Keratinocyte (primary cell): ENCODE measurements around the gene TMEM248. TPM values are rescaled to one million over a fixed set of nuclear protein-coding genes. Genes with fewer than 3 reads are reported as not detected.
"Not testable (repeated sequence)": the region's sequence is repeated elsewhere in the genome, so short reads cannot be mapped to it uniquely, and the experiment has no call there.

Experiments used
- DNase-seq: peaks from one replicate; pipeline ENCODE4 v3.0.0-alpha.2; 2011; ENCODE audit warnings: low read depth, missing footprints, low spot score
- FAIRE-seq: peaks from 2 replicates; lab custom pipeline; 2011; peaks lifted over from hg19 to GRCh38; lab: Jason Lieb, UNC
- H2AFZ ChIP-seq: 2 replicates; pipeline ENCODE4 v1.6.0; 2012; ENCODE audit warnings: low read length, control low read depth, inconsistent platforms; ENCODE audit not compliant: control insufficient read depth
- H3K27ac ChIP-seq: 2 replicates; pipeline ENCODE4 v1.5.1; 2011; ENCODE audit warnings: low read length; ENCODE audit not compliant: control insufficient read depth, insufficient read depth
- H3K27me3 ChIP-seq: 3 replicates; pipeline ENCODE4 v1.6.0; 2011; ENCODE audit warnings: low read length; ENCODE audit not compliant: control insufficient read depth, insufficient read depth; ENCODE audit errors: extremely low read depth
- H3K36me3 ChIP-seq, 2 experiments: 2 replicates in 1 of 2; 3 replicates in 1 of 2; pipeline ENCODE4 v1.5.1; 2011; ENCODE audit warnings: low read length in 2 of 2, mild to moderate bottlenecking in 1 of 2; ENCODE audit not compliant: control insufficient read depth in 2 of 2, insufficient read depth in 2 of 2; ENCODE audit errors: extremely low read depth in 1 of 2
- H3K4me1 ChIP-seq: 3 replicates; pipeline ENCODE4 v1.5.1; 2011; ENCODE audit warnings: low read length; ENCODE audit not compliant: control insufficient read depth, insufficient read depth; ENCODE audit errors: extremely low read depth
- H3K4me2 ChIP-seq: 3 replicates; pipeline ENCODE4 v1.6.0; 2011; ENCODE audit warnings: low read depth, low read length; ENCODE audit not compliant: control insufficient read depth, insufficient read depth; ENCODE audit errors: extremely low read depth
- H3K4me3 ChIP-seq, 3 experiments: fragments of 200-600 bp in 1 of 3; sonication (generic) in 1 of 3; 2 replicates in 2 of 3; 3 replicates in 1 of 3; pipeline ENCODE4 v1.5.1; 2011 to 2016; ENCODE audit warnings: low read length in 3 of 3, mild to moderate bottlenecking in 3 of 3, control low read depth in 2 of 3, inconsistent platforms in 1 of 3, low read depth in 1 of 3, mixed read lengths in 1 of 3, mixed run types in 1 of 3, moderate library complexity in 1 of 3; ENCODE audit not compliant: control insufficient read depth in 2 of 3, insufficient read depth in 2 of 3; ENCODE audit errors: extremely low read depth in 1 of 3
- H3K79me2 ChIP-seq: 2 replicates; pipeline ENCODE4 v1.6.0; 2012; ENCODE audit warnings: low read length; ENCODE audit not compliant: control insufficient read depth, insufficient read depth
- H3K9ac ChIP-seq: 3 replicates; pipeline ENCODE4 v1.6.0; 2011; ENCODE audit warnings: low read length; ENCODE audit not compliant: control insufficient read depth, insufficient read depth; ENCODE audit errors: extremely low read depth
- H3K9me1 ChIP-seq: 3 replicates; pipeline ENCODE4 v1.6.0; 2011; ENCODE audit warnings: low read length; ENCODE audit not compliant: control insufficient read depth, insufficient read depth; ENCODE audit errors: extremely low read depth
- H3K9me3 ChIP-seq: 2 replicates; pipeline ENCODE4 v1.5.1; 2012; ENCODE audit warnings: low read depth, low read length; ENCODE audit not compliant: control insufficient read depth
- H4K20me1 ChIP-seq: 3 replicates; pipeline ENCODE4 v1.6.0; 2011; ENCODE audit warnings: low read length; ENCODE audit not compliant: control insufficient read depth, insufficient read depth; ENCODE audit errors: extremely low read depth
- CTCF ChIP-seq, 3 experiments: IDR thresholded peaks in 1 of 3; conservative IDR thresholded peaks in 1 of 3; optimal IDR thresholded peaks in 1 of 3; 2 replicates in 2 of 3; 3 replicates in 1 of 3; pipeline versions ENCODE3 to v1.5.1; 2011; ENCODE audit warnings: low read length in 3 of 3, mild to moderate bottlenecking in 3 of 3, moderate library complexity in 2 of 3, control low read depth in 1 of 3, inconsistent platforms in 1 of 3; ENCODE audit not compliant: insufficient read depth in 2 of 3; ENCODE audit errors: extremely low read depth in 1 of 3
- EZH2 ChIP-seq: IDR thresholded peaks from one replicate; pipeline ENCODE4 v1.6.1; 2012; ENCODE audit warnings: inconsistent platforms, mild to moderate bottlenecking, low read length, moderate library complexity
- dilution Hi-C: fragments of 300-500 bp; cut with MboI; formaldehyde crosslinking; loops from one replicate; pipeline ENCODE4 v1.7.0; 2020; ENCODE audit warnings: low sequenced_read_pairs; ENCODE audit not compliant: extremely low pct_ligation_motif_present
- polyA plus RNA-seq, 5 experiments: library from polyadenylated mRNA; depleted of rRNA in 3 of 5; stranded (reverse) in 3 of 5; stranded (forward) in 1 of 5; unstranded in 1 of 5; fragments of >200 nt; gene quantifications; 1 replicate in 1 of 5; 2 replicates in 3 of 5; 3 replicates in 1 of 5; pipeline versions ENCODE4 v1.2.1 to v1.2.3, GENCODE V29; 2011 to 2012; ENCODE audit warnings: missing spikeins in 2 of 5, low read depth in 1 of 5, low replicate concordance in 1 of 5

The TMEM248 gene
- polyA plus RNA-seq, 1 donor (not counting 4 experiments of a cell fraction or from before 2014, with no cell fraction given), result 70.2 TPM

DNA sequence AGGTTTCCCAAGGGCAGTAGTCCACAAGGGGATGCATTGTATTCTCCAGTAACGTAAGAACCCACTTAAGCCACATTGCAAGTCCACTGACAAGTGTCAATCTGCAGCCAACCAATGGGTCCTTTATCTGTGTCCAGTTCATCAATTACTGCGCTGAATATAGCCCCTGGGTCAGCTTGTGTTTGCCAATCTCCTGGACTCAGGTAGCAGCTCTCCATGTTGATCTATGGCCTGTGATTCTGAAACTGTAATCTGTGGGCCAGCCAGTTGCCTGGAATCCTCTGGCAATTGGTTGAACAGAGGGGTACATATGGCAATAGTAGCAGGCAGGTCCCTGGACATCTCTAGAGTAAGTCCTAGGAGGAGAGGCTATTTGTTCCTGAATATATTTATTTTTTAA is 8.8 kb upstream of the TMEM248 start:
- Histone ChIP-seq H3K27ac (no peak overlapping the region), H3K36me3 (no peaks in the 10 kb centered on the region), H3K4me2 (no peak overlapping the region), H3K4me1 (no peaks in the 10 kb centered on the region), H3K79me2 (no peaks in the 10 kb centered on the region), H3K4me3 (no peak overlapping the region), H3K9ac (no peak overlapping the region), H3K9me1 (no peaks in the 10 kb centered on the region), H3K9me3 (no peaks in the 10 kb centered on the region), H4K20me1 (no peaks in the 10 kb centered on the region), H3K27me3 (no peaks in the 10 kb centered on the region), H2AFZ (no peak overlapping the region)
- FAIRE-seq (no peak), DNase-seq (no peak)
- dilution Hi-C loops, result no loop called here
- no peak for TF ChIP-seq CTCF (optimal IDR thresholded peaks at IDR 0.05 in 1 of 3, IDR thresholded peaks at IDR 0.05 in 1 of 3, conservative IDR thresholded peaks at IDR 0.05 in 1 of 3; ENCODE audit: extremely low read depth in 1 of 3, insufficient read depth in 2 of 3, low read length in 3 of 3)
- TF ChIP-seq EZH2, result no peak

GRCh38 chr7:66913118-66914037 is 7.6 kb upstream of the TMEM248 start:
- Histone ChIP-seq H3K4me3 (no peak overlapping the region), H3K4me1 (no peaks in the 10 kb centered on the region), H4K20me1 (no peaks in the 10 kb centered on the region), H2AFZ (no peak overlapping the region), H3K79me2 (no peaks in the 10 kb centered on the region), H3K27me3 (no peaks in the 10 kb centered on the region), H3K4me2 (no peak overlapping the region), H3K9me3 (no peaks in the 10 kb centered on the region), H3K36me3 (no peaks in the 10 kb centered on the region), H3K27ac (no peak overlapping the region), H3K9ac (no peak overlapping the region), H3K9me1 (no peaks in the 10 kb centered on the region)
- TF ChIP-seq CTCF (optimal IDR thresholded peaks at IDR 0.05 in 1 of 3, IDR thresholded peaks at IDR 0.05 in 1 of 3, conservative IDR thresholded peaks at IDR 0.05 in 1 of 3; ENCODE audit: extremely low read depth in 1 of 3, insufficient read depth in 2 of 3, low read length in 3 of 3) (no peak), EZH2 (no peak)
- FAIRE-seq (no peak), DNase-seq (no peak)
- dilution Hi-C loops, result no loop called here

GRCh38 chr7:66917904-66918303 is 3.1 kb upstream of the TMEM248 start:
- H3K79me2 ChIP-seq, result peaks cover 21% of the 10 kb centered on the region
- H3K9me1 ChIP-seq, H3K4me3 ChIP-seq, dilution Hi-C loops, H3K9me3 ChIP-seq, H3K27ac ChIP-seq, H2AFZ ChIP-seq, H3K27me3 ChIP-seq, FAIRE-seq, H3K9ac ChIP-seq, H3K4me2 ChIP-seq, DNase-seq, H3K36me3 ChIP-seq, H4K20me1 ChIP-seq: not testable (repeated sequence)
- H3K4me1 ChIP-seq, result peaks cover 13% of the 10 kb centered on the region
